DMS53 (cell line): ENCODE data around the gene SRP9.
"Not testable (repeated sequence)": the region's sequence is repeated elsewhere in the genome, so short reads cannot be mapped to it uniquely, and the experiment has no call there.

ENCODE experiments used
- DNase-seq: peaks from one replicate; lab custom pipeline; 2025; lab: John Stamatoyannopoulos, UW

The SRP9 gene

DNA sequence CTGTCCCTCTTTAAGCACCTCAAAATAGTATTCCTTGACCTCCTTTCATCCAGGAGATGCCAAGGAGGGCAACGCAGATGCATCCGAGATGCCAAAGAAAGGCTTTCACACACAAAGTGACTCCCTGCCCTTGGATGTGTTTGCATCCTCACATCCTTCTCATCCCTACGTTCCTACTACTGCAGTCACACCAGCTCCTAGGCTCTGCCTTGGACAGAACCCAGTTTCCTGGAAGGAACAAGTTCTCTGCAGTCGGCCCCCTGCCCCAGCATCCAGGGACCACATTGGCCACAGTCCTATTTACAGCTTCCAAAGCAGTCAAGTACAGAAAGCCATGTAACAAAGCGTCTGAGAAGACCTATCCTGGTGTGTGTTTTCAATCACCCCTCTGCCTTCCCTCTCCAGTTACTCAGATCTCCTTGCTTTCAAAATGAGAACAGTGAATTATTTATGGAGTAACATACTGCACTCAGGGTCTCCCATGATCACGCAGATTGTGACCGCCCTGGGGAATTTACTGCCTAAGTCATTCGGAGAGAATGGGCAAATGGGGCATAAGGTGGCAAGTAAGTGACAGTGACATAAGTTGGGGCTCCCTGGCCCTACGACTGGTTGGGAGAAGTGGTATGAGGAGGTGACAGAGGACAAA lies 21.8 kb upstream of the SRP9 start:
- no peak for DNase-seq

- DNase-seq, result no peak
Observed at GRCh38 chr1:225757927-225758656, 19.5 kb upstream of the SRP9 start.

DNA sequence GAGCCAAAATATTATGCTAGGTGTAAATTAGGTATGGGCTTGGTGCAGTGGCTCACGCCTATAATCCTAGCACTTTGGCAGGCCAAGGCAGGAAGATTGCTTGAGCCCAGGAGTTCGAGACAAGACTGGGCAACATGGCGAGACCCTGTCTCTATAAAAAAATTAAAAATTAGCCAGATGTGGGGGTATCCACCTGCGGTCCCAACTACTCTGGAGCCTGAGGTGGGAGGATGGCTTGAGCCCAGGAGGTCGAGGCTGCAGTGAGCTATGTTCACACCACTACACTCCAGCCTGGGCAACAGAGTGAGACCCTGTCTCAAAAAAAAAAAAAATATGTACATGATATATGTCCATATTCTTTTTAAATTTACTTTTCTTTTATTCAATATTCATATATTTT lies 17.7 kb upstream of the SRP9 start:
- DNase-seq, result not testable (repeated sequence)

DNA sequence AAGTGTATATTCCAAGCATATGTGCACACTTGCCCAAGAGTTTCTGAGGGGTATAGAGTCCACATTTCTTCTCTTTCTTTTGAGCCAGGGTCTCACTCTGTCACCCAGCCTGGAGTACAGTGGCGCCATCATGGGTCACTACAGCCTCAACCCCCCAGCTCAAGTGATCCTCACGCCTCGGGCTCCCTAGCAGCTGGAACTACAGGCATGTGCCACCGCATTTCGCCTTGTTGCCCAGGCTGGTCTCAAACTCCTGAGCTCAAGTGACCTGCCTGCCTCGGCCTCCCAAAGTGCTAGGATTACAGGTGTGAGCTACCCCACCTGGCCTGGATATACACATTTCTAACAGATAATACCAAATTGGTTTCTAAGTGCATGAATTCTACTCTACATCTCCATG lies 17.1 kb upstream of the SRP9 start:
- no peak for DNase-seq

- DNase-seq, result not testable (repeated sequence)
Observed at GRCh38 chr1:225761395-225761794, 16.2 kb upstream of the SRP9 start.

GRCh38 chr1:225762002-225762441 lies 15.6 kb upstream of the SRP9 start:
- DNase-seq, result peak; percentile 80

DNA sequence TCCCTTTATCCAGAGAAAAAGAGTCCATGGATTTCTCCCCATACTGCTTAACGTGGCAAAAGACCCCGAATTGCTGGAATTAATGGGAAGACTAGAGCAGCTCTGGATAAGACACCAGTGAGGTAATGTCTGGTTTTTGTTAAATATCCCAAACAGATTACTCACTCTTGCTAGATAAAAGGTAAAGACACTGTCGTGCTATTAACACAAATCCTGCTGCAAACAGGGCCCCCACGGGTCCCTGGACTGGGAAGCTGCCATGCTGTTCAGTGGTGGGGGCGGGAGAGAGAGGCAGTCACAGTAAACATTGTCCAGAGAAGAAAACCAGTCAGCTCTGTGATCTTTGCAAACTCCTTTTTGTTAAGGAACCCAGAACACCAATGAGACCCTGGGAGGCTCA lies 15.2 kb upstream of the SRP9 start:
- DNase-seq, result peak; percentile 38

GRCh38 chr1:225763716-225764548 lies 13.7 kb upstream of the SRP9 start:
- no peak for DNase-seq

DNA sequence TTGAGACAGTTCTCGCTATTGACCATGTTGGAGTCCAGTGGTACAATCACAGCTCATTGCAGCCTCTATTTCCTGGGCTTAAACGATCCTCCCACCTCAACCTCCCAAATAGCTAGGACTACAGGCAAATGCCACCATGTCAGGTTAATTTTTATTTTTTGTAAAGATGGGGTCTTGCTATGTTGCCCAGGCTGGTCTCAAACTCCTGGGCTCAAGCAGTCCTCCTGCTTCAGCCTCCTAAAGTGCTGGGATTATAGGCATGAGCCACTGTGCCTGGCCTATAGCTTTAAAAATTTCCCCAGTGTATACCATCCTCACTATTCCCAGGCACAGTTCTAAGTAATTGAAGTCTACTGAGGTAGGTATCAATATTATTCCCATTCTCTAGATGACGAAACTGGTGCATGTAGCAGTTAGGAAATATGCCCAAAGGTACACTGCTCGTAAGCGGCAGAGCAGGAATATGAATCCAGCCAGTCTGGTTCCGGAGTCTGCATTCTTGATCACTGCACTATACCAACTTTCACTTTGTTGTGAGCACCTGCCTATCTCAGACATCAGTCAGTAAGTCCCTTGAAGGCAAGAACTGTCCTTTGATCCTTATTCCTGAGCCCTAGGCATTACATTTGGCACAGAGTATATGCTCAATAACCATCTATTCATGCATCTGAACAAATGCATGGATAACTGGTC lies 11.5 kb upstream of the SRP9 start:
- no peak for DNase-seq

- DNase-seq, result no peak
Observed at GRCh38 chr1:225766967-225767633, 10.5 kb upstream of the SRP9 start.

GRCh38 chr1:225767634-225768540 lies 9.7 kb upstream of the SRP9 start:
- no peak for DNase-seq

GRCh38 chr1:225768662-225769426 lies 8.8 kb upstream of the SRP9 start:
- no peak for DNase-seq

DNA sequence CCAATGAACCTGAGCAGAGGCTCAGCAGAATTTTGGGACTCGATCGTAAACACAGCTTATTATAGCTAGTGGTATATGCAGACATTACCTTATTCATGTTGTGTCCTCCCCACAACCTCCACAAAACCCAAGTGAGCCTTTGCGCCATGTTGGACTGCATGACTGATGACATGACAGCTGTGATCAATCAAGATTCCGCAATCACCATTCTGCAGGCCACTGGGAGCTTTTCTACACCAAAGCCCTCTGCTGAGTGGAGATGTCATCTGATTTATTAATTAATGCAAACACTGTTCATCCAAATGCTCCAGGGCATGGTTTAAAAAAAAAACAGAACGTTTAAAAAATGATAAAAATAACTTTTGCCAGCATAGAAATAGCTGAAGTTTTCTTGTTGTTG lies 7.9 kb upstream of the SRP9 start:
- no peak for DNase-seq

DNA sequence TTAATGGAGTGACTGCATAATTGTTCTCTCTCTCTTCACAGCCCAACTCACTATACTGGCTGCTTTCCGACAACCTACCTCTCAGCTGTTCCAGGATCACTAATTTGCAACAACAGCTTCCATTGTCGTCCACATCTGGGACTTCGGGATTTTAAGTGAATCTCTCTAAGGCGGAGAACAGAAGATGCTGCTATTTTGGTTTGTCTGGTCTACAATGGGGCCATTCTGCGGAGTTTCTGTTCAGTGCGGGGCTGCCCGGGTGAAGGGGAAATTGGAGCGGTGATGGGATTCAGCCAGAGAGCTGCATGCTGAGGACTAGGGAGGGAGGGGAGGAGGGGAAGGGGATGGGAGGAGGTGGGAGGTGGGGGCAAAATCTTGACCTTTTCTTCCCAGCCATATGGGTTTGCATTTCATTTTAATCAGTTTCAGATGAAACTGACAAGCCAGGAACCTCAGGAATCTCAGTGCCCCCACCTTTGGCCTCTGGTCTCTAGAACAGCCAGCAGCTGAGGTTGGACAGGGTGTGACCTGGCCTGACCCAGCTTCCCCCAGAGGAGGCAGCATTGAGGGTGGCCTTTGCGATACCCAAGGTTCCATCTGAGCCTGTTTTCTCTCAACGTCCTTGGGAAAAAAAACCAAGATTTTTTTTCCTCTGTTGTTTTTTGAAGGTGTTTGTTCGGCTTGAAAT lies 6.9 kb upstream of the SRP9 start:
- DNase-seq, result no peak

GRCh38 chr1:225771661-225772322 lies 5.8 kb upstream of the SRP9 start:
- no peak for DNase-seq

- DNase-seq, result peak; percentile 97
Observed at GRCh38 chr1:225772323-225772768, 5.3 kb upstream of the SRP9 start.

DNA sequence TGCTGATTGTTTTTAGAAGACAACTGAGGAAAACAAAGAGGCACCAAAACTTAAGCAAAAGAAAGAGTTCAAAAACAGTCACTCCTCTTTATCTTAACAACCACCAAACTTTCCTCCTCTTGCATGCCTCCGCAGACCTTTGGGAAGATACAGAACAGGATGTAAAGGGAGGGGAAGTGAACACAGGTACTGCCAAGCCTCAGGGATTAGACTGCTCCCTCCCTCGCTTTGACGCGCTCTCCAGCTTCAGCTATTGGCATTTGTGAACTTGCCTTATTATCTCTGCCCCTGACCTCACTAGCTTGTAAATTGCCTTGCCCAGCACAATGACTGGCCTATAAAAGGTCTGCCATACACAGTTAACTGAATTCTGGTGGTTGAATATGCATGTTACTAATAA lies 4.8 kb upstream of the SRP9 start:
- no peak for DNase-seq

DNA sequence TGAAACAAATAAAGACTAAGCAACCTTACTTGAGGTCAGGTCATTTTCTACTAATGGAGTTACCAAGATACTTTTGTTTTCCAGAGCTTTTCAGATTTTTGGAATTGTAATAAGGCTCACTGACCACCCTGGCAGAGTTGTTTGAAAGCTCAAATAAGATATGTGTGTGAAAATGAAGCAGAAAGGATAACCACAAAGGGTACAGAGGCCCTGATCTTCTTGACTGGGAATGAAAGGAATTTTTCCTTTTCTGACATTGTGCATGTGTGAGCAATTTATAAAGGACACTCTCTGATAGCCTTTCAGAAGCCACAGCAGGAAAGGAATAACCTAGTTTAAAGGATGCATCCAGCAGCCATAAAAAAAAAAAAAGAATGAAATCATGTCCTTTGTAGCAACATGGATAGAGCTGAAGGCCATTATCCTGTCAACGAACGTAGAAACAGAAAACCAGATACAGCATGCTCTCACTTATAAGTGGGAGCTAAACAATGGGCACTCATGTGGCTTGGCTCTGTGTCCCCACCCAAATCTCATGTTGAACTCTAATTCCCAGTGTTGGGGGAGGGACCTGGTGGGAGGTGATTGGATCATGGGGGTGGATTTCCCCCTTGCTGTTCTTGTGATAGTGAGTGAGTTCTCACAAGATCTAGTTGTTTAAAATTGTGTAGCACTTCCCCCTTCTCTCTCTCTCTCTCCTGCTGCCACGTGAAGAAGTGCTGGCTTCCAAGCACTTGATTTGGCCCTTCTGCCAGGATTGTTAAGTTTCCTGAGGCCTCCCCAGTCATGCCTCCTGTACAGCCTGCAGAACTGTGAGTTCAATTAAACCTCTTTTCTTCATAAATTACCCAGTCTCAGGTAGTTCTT lies 3.1 kb upstream of the SRP9 start:
- no peak for DNase-seq
